ENCODE results near the gene LAMA4. TPM values are rescaled to one million over a fixed set of nuclear protein-coding genes. Genes with fewer than 3 reads are reported as not detected.

LAMA4 gene
- total RNA-seq, 4 donors from 2014 or later: 189 to 459 (median 376) TPM

DNA sequence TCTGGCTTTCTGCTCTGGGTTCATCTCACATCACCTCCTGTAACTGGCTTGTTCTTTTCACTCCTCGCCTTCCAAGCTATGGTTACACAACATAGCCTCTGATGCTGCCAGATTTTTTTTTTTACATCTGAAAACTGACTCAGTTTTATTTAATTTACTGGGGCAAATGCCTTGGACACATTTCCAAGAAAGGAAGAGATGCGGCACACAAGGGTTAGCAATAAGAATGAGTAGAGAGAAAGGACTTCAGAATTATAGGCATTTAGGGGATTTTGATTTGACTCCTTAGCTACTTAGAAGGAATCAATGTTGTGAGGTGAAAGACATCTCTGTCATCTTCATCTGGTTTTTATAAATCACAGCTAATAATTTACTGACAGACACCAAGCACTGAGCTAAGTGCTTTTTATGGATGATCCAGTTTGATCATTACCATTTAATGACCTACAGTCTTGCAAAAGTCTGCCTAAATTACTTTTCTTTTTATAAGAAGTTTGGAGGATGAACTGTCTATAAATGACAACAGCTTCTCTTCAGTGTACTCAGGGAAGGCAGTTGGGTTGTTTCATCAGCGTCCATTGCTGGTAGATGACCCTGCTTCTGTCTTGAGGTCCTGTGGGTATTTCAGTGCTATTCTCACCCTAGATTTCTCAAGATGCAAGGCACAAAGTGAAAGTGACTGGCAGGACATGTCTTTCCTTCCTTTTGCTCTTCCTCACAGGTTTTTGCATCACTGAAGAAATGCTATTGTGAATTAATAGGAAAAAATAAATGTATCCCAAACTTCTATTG lies 31.1 kb downstream of the LAMA4 start:
- TF ChIP-seq, protein P1, sequence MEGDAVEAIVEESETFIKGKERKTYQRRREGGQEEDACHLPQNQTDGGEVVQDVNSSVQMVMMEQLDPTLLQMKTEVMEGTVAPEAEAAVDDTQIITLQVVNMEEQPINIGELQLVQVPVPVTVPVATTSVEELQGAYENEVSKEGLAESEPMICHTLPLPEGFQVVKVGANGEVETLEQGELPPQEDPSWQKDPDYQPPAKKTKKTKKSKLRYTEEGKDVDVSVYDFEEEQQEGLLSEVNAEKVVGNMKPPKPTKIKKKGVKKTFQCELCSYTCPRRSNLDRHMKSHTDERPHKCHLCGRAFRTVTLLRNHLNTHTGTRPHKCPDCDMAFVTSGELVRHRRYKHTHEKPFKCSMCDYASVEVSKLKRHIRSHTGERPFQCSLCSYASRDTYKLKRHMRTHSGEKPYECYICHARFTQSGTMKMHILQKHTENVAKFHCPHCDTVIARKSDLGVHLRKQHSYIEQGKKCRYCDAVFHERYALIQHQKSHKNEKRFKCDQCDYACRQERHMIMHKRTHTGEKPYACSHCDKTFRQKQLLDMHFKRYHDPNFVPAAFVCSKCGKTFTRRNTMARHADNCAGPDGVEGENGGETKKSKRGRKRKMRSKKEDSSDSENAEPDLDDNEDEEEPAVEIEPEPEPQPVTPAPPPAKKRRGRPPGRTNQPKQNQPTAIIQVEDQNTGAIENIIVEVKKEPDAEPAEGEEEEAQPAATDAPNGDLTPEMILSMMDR (IDR thresholded peaks at IDR 0.05): no peak
- ATAC-seq (ENCODE audit: low FRiP score) (peak; percentile 54), DNase-seq (ENCODE audit: low spot score) (no peak)

DNA sequence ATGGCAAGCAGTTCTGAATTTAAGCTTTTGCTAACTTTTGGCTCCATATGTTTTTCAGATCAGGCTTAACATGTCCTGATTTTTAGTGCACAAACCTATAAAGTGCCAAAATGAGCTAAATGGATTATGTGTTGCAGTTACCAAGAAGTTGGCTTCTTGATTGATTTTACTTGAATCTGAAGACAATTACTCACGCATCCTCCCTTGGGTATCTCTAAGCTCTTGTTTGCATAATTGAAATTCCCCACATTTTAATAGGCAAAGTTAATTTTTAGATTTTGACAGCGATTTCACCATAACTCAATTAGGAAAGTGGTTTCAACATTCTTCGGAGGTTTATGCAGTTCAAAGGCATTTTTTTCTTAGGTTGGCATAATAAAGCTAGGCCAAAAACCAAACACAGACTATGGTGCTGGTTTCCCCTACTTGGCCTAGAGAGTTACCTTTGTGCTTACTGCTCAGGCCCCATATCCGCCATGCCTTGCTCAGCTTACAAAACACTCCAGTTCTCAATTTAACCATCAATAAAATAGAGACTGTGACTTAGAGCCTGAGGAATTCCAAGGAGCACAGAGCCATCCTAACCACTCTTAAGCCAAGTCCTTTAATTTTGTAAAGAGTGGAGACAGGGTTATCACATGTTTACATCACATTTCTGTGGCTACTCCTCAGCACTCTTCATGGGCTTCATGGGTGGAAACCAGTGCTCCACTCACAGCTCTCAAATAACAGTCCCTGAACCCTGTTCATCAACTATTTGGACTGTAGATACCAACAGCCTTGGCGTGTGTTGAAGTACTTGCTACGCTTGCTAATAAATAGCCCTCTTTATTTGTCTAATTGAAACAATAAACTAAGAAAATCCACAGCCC lies 32.1 kb downstream of the LAMA4 start:
- ATAC-seq (ENCODE audit: low FRiP score): peak; percentile 57

GRCh38 chr6:112221561-112221960 lies 32.8 kb downstream of the LAMA4 start:
- ATAC-seq (ENCODE audit: low FRiP score): peak; percentile 1
- no peak for DNase-seq (ENCODE audit: low spot score)
- TF ChIP-seq, protein P1 (IDR thresholded peaks at IDR 0.05): no peak

More for the DNA sequence above, 32.1 kb downstream of the LAMA4 start:
- DNase-seq (ENCODE audit: low spot score): no peak
- TF ChIP-seq, protein P1 (IDR thresholded peaks at IDR 0.05): no peak

GRCh38 chr6:112218563-112218962 lies 35.8 kb downstream of the LAMA4 start:
- ATAC-seq (ENCODE audit: low FRiP score) (peak; percentile 55), DNase-seq (ENCODE audit: low spot score) (no peak)
- TF ChIP-seq, protein P1 (IDR thresholded peaks at IDR 0.05): no peak

- ATAC-seq (ENCODE audit: low FRiP score) (peak; percentile 26), DNase-seq (ENCODE audit: low spot score) (no peak)
- TF ChIP-seq, protein P1 (IDR thresholded peaks at IDR 0.05): no peak
These were observed 37.5 kb downstream of the LAMA4 start for GRCh38 chr6:112216662-112217551.

GRCh38 chr6:112215488-112216284 lies 38.7 kb downstream of the LAMA4 start:
- TF ChIP-seq, protein P1 (IDR thresholded peaks at IDR 0.05): no peak
- no peak for DNase-seq (ENCODE audit: low spot score)

More at GRCh38 chr6:112215488-112216284, 38.7 kb downstream of the LAMA4 start:
- no peak for ATAC-seq (ENCODE audit: low FRiP score)

Data from omental fat pad (tissue), 4 donors.